GM06990 (cell line): ENCODE results near the gene AAK1.
"Not testable (repeated sequence)": the region's sequence is repeated elsewhere in the genome, so short reads cannot be mapped to it uniquely, and the experiment has no call there.

Experiments
- DNase-seq: peaks from one replicate; pipeline ENCODE4 v3.0.0-alpha.2; 2011; ENCODE audit not compliant: insufficient read length; ENCODE audit errors: extremely low read depth
- H3K27me3 ChIP-seq: replicated peaks from 2 replicates; pipeline ENCODE4 v1.6.0; 2011; ENCODE audit warnings: low read length; ENCODE audit not compliant: control insufficient read depth, insufficient read depth
- H3K36me3 ChIP-seq: 2 replicates; pipeline ENCODE4 v1.5.1; 2011; ENCODE audit warnings: low read length; ENCODE audit not compliant: control insufficient read depth, insufficient read depth
- H3K4me3 ChIP-seq: replicated peaks from 2 replicates; pipeline ENCODE4 v1.5.1; 2011; ENCODE audit warnings: low read depth, mild to moderate bottlenecking, control low read depth, low read length
- TF ChIP-seq, protein P1 (sequence below): IDR thresholded peaks from 2 replicates; pipeline ENCODE4 v1.5.1; 2011; ENCODE audit warnings: low read length, control low read depth, mild to moderate bottlenecking, inconsistent platforms; ENCODE audit not compliant: insufficient read depth, poor library complexity, severe bottlenecking

The AAK1 gene

DNA sequence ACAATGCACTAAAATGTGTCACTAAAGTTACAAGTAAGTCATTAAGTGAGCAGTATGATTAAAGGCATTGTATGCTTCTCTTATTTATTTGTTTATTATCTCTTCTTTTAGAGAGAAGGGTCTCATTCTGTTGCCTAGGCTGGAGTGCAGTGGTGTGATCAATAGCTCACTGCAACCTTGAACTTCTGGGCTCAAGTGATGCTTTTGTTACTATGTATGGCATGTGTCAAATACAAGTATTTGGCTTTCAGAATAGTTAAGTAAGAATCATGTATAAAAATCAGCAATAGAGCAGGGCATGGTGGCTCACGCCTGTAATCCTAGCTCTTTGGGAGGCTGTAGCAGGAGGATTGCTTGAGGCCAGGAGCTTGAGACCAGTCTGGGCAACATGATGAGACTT, 15.8 kb upstream of the AAK1 start:
- no peaks in the 10 kb centered on the region for H3K27me3 ChIP-seq
- H3K4me3 ChIP-seq: no peak overlapping the region
- TF ChIP-seq, protein P1, sequence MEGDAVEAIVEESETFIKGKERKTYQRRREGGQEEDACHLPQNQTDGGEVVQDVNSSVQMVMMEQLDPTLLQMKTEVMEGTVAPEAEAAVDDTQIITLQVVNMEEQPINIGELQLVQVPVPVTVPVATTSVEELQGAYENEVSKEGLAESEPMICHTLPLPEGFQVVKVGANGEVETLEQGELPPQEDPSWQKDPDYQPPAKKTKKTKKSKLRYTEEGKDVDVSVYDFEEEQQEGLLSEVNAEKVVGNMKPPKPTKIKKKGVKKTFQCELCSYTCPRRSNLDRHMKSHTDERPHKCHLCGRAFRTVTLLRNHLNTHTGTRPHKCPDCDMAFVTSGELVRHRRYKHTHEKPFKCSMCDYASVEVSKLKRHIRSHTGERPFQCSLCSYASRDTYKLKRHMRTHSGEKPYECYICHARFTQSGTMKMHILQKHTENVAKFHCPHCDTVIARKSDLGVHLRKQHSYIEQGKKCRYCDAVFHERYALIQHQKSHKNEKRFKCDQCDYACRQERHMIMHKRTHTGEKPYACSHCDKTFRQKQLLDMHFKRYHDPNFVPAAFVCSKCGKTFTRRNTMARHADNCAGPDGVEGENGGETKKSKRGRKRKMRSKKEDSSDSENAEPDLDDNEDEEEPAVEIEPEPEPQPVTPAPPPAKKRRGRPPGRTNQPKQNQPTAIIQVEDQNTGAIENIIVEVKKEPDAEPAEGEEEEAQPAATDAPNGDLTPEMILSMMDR: no peak
- H3K36me3 ChIP-seq: no peaks in the 10 kb centered on the region
- no peak for DNase-seq

DNA sequence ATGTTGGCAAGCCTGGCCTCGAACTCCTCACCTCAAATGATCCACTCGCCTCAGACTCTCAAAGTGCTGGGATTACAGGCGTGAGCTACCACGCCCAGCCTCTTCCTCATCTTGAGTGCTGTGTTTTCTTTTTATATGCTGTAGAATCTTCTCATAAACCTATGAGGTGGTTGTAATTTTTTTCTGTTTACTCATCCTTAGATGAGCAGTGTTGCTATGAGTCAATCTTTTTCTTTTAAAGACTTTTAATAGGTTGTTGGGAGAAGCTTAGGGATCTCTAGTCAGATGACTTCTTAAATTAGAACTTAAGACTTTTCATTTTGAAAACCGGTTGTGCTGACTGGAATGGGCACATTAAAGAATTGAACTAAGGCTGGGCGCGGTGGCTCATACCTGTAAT, 8.7 kb upstream of the AAK1 start:
- Histone ChIP-seq H3K4me3 (no peak overlapping the region), H3K27me3 (no peaks in the 10 kb centered on the region), H3K36me3 (no peaks in the 10 kb centered on the region)
- no peak for DNase-seq
- TF ChIP-seq, protein P1: no peak

- H3K36me3 ChIP-seq, DNase-seq, H3K27me3 ChIP-seq, H3K4me3 ChIP-seq: not testable (repeated sequence)
These were observed 3.7 kb upstream of the AAK1 start for GRCh38 chr2:69647196-69647595.

- no peaks in the 10 kb centered on the region for H3K27me3 ChIP-seq
- TF ChIP-seq, protein P1: no peak
- DNase-seq: no peak
- no peak overlapping the region for H3K4me3 ChIP-seq
- no peaks in the 10 kb centered on the region for H3K36me3 ChIP-seq
These were observed 3.2 kb upstream of the AAK1 start for GRCh38 chr2:69646714-69647113.

DNA sequence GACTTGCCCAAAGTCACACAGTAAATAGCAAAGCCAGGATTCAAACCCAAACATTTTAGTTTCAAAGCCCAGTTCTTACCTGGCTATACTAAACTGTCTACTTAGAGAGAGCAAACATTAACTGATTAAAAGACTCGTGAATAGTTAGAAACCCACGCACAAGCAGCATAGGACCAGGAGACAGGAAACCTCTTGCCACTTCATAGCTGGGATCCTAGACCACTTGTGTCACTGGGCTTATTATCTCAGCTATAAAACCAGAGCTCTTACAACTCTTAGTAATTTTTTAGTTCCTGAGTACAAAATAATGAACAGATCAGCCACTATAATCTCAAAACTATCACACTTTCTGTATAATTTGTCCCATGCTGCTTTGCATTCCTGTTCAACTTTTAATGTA, 2.4 kb upstream of the AAK1 start:
- Histone ChIP-seq H3K36me3 (no peaks in the 10 kb centered on the region), H3K27me3 (no peaks in the 10 kb centered on the region), H3K4me3 (no peak overlapping the region)
- DNase-seq: no peak
- TF ChIP-seq, protein P1: no peak

- H3K4me3 ChIP-seq: peak overlapping the region; percentile 86
- no peak for DNase-seq
These were observed 1.5 kb upstream of the AAK1 start for GRCh38 chr2:69645031-69645431.

More at GRCh38 chr2:69645031-69645431, 1.5 kb upstream of the AAK1 start:
- TF ChIP-seq, protein P1: no peak
- H3K27me3 ChIP-seq: no peaks in the 10 kb centered on the region
- peaks cover 1% of the 10 kb centered on the region; the same call in 1 of the 2 replicates for H3K36me3 ChIP-seq
